Superior temporal gyrus (tissue), 1 donor: ENCODE measurements around the gene NRXN2.

Experiments used
- DNase-seq: peaks from one replicate; pipeline ENCODE4 v3.0.0-alpha.2; 2016; ENCODE audit errors: extremely low spot score

NRXN2 gene

GRCh38 chr11:64759131-64759721, 36.2 kb upstream of the NRXN2 start:
- no peak for DNase-seq

GRCh38 chr11:64758330-64759079, 35.5 kb upstream of the NRXN2 start:
- DNase-seq, result no peak

GRCh38 chr11:64757549-64758329, 34.7 kb upstream of the NRXN2 start:
- DNase-seq, result no peak

- no peak for DNase-seq
These were observed 32.8 kb upstream of the NRXN2 start for GRCh38 chr11:64755681-64756361.

DNA sequence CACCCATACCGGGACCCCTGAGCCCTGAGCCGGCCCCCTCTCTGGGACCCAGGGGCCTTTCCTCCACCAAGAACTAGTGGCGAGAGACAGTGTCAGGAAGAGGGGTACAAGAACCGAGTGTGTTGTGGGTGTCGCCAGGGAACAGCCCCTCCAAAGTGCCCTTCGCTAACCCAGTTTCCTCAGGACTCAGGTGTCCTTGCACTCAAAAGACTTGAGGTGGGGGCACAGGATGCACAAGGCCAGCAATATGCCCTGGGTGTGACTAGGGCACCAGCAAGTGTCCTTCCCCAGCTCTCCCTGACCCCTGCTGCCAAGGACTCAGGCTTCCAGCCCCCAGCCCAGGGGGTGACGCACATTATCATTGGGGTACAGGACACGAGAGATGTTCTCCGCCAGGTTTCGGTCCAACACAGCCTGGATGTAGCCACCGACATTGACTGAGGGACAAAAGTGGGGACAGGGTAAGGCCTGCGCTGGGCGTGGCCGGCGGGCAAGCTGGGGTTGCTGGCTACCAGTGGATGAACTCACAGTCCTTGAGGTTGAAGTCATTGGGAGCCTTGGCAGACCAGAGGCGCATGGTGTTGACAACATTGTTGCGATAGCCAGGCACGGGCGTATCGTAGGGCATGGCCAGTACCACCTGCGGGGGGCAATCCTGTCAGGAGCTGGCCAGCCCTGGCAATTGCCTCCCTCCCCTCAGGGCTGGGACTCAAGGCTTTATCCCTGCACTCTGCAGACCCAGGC, 32.1 kb upstream of the NRXN2 start:
- DNase-seq, result no peak

DNA sequence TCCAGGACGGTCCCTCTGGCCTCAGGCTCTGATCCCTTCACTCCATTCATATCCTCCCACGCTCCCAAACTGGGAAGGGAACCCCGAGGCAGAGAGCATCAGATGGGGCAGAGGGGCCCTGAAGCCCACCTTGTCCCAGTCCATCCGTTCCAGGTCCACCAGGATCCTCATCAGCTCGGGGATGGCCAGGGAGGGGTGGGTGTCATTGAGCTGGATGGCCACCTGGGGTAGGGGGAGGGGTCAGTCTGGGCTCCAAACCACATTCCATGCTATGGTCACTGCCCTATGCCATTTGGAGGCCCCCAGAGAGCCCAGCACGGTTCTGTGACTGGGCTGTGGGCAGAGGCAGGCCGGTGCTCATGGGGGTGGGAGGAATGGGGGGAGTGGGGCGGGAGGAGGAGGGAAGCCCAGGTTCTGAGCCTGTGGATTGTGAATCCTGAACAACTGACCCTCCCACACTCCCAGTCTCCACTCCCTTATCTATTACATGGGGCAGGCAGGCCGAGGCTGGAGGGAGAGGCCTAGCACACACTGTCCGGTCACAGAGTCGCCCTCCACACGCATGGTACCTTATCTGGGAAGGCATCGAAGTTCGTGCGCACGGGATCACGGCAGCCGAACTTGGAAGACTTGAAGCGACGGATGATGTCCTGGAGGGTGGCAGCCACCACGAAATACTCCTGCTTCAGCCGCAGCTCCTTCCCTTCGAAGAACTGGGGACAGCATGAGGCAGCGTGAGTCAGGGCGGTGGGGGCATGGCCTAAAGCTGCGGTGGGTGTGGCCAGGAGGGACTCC, 31.3 kb upstream of the NRXN2 start:
- DNase-seq, result no peak

GRCh38 chr11:64753380-64754123, 30.6 kb upstream of the NRXN2 start:
- DNase-seq, result no peak

DNA sequence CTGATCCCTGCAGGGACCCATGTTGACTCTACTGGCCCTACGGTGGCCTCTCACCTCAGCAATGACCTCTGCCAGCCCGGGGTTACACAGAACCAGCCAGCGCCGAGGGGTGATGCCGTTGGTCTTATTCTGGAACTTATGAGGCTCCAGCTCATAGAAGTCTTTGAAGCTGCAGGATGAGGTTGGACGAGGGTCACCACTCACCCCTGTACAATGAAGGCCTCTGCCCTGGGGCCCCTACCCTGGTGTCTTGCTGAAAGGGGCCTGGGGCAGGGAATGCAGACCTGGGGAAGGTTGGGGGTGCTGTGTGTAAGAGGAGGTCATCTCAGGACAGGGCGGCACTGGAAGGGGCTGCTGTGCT, 30.0 kb upstream of the NRXN2 start:
- no peak for DNase-seq

DNA sequence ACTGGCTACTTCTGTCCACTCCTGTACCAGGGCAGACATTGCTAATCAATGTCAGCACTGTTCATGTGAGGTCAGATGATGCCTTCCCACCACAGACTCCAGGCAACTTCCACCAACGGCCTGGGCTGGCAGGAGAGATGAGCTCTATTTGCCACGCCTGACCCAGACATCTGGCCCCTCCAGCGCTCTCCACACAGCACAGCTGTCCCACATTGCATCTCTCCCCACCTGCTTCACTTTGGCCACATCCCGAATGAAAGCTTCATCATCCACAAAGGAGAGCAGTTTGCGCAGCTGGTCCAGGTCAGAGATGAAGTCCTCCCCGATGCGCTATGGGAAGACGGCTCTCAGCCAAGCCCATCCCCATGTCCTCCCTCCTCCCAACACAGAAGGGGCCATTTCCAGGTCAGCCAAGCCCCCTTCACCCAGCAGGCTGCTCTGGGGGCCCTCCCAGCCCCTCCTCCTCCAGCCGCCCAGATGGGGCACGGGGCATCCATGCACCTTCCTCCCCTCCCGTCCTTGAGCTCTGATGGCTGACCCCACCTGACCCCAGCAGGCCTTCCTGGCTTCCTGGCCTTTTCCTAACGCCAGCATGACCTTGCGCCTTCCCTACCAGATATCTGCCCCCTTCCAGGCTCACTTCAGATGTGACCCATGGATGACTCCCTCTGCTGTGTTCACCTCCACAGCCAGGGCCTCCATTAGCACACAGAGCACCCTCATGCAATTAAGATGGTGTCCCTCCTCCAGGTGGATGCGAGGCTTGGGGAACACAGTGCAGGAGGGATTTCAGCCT, 29.4 kb upstream of the NRXN2 start:
- DNase-seq, result no peak

GRCh38 chr11:64751580-64751979, 28.6 kb upstream of the NRXN2 start:
- no peak for DNase-seq

GRCh38 chr11:64751136-64751535, 28.1 kb upstream of the NRXN2 start:
- no peak for DNase-seq

DNA sequence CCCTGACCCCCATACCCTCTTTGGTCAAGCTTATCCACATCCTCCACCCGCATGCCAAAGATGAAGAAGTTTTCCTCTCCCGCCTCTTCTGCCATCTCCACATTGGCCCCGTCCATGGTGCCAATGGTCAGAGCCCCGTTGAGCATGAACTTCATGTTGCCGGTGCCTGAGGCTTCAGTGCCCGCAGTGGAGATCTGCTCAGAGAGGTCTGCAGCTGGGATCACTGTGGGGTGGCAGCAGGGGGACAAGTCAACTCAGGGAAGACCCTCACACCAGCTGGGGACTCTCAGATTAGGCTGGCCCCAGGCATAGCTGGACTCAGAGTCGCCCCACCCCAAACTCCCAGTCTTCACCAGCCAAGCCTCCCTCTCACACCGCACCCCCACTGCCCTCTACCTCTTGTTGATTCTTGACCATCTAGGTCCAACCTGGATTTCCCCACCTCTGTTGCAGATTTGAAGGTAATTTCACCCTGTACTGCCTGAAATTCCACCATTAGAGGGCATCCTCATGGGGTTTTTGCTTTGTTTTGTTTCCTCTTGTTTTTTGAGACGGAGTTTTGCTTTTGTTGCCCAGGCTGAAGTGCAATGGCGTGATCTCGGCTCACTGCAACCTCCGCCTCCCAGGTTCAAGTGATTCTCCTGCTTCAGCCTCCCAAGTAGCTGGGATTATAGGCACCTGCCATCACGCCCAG, 27.5 kb upstream of the NRXN2 start:
- no peak for DNase-seq

DNA sequence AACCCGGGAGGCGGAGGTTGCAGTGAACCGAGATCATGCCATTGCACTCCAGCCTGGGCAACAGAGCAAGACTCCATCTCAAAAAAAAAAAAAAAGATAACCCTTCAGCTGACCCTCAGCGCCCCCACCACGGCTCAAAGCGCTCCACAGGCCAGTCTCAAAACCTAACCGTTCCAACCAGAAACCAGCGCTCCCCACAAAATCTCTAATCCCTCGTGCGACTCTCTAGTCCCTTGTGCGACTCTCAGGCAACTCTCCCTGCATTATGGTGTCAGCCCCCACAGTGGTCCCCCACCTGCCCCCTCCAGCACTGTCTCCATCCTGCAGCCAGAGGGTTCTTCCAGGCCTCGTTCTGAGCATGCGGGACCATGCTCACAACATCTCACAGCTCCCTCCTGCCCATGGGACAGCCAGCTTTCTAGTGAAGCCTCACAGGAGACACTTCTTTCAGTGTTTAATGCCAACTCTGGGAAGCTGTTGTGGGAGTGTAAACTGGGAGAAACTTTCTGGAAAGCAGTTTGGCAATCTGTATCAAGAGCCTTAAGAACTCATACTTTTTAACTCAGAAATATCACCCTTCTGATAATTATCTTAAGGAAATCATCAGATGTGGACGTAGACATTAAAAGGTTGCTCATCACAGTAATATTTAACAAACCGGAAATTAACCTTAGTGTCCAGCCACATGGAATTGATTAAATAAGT, 25.1 kb upstream of the NRXN2 start:
- DNase-seq, result no peak

GRCh38 chr11:64746486-64746885, 23.5 kb upstream of the NRXN2 start:
- DNase-seq, result no peak

GRCh38 chr11:64745521-64746328, 22.7 kb upstream of the NRXN2 start:
- no peak for DNase-seq

DNA sequence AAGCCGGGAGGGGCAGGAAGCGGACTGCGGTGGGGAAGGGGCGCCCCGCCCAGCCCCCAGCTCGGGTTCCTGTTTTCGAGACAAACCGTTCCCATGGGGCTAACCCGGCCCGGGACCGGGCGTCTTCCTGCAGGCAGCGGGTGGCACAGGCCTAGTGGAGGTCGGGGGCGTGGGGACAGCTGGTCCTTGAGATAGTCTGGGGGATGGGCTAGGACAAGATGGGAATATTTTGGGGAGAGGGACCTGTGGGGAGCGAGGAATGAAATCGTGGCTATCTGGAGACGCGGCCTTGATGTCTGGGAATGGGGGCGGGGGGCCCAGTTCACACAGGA, 22.2 kb upstream of the NRXN2 start:
- no peak for DNase-seq

- no peak for DNase-seq
These were observed 21.7 kb upstream of the NRXN2 start for GRCh38 chr11:64744544-64745188.
